Activated effector memory CD4-positive, alpha-beta T cell treated with Interleukin-2 at 50 U/mL for 16 hours (primary cell): ENCODE data around the gene LIME1.
"Not testable (repeated sequence)": the region's sequence is repeated elsewhere in the genome, so short reads cannot be mapped to it uniquely, and the experiment has no call there.

Experiments used
- DNase-seq: peaks from one replicate; pipeline ENCODE4 v3.0.0-alpha.2; 2020

The LIME1 gene

GRCh38 chr20:63708301-63709148, 27.9 kb upstream of the LIME1 start:
- no peak for DNase-seq

- DNase-seq: no peak
Measured at GRCh38 chr20:63709149-63709527, 27.3 kb upstream of the LIME1 start.

- no peak for DNase-seq
Measured at GRCh38 chr20:63711085-63711645, 25.3 kb upstream of the LIME1 start.

GRCh38 chr20:63712191-63712590, 24.3 kb upstream of the LIME1 start:
- no peak for DNase-seq

- no peak for DNase-seq
Measured at GRCh38 chr20:63714858-63715257, 21.6 kb upstream of the LIME1 start.

- DNase-seq: no peak
Measured at GRCh38 chr20:63718996-63719395, 17.5 kb upstream of the LIME1 start.

GRCh38 chr20:63722967-63723622, 13.4 kb upstream of the LIME1 start:
- not testable (repeated sequence) for DNase-seq

GRCh38 chr20:63730189-63730733, 6.2 kb upstream of the LIME1 start:
- DNase-seq: not testable (repeated sequence)

- DNase-seq: no peak
Measured at GRCh38 chr20:63731410-63731809, 5.1 kb upstream of the LIME1 start.

GRCh38 chr20:63732118-63733095, 4.1 kb upstream of the LIME1 start:
- no peak for DNase-seq

GRCh38 chr20:63733117-63733516, 3.3 kb upstream of the LIME1 start:
- no peak for DNase-seq

- DNase-seq: no peak
Measured at GRCh38 chr20:63733579-63734081, 2.8 kb upstream of the LIME1 start.

- no peak for DNase-seq
Measured at GRCh38 chr20:63734111-63734945, 2.1 kb upstream of the LIME1 start.

GRCh38 chr20:63734946-63735858, 1.3 kb upstream of the LIME1 start:
- DNase-seq: no peak

- peak; percentile 64 for DNase-seq
Measured at GRCh38 chr20:63736893-63737694, 630 bp downstream of the LIME1 start.

GRCh38 chr20:63737695-63737944, 1.2 kb downstream of the LIME1 start:
- no peak for DNase-seq

GRCh38 chr20:63737945-63738686, 1.7 kb downstream of the LIME1 start:
- DNase-seq: peak; percentile 39

GRCh38 chr20:63738687-63739129, 2.2 kb downstream of the LIME1 start:
- DNase-seq: peak; percentile 20
